ENCODE results near the gene NKAIN4.

The NKAIN4 gene

GRCh38 chr20:63287697-63288580 lies 33.7 kb upstream of the NKAIN4 start:
- TF ChIP-seq, protein P1, sequence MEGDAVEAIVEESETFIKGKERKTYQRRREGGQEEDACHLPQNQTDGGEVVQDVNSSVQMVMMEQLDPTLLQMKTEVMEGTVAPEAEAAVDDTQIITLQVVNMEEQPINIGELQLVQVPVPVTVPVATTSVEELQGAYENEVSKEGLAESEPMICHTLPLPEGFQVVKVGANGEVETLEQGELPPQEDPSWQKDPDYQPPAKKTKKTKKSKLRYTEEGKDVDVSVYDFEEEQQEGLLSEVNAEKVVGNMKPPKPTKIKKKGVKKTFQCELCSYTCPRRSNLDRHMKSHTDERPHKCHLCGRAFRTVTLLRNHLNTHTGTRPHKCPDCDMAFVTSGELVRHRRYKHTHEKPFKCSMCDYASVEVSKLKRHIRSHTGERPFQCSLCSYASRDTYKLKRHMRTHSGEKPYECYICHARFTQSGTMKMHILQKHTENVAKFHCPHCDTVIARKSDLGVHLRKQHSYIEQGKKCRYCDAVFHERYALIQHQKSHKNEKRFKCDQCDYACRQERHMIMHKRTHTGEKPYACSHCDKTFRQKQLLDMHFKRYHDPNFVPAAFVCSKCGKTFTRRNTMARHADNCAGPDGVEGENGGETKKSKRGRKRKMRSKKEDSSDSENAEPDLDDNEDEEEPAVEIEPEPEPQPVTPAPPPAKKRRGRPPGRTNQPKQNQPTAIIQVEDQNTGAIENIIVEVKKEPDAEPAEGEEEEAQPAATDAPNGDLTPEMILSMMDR (IDR thresholded peaks at IDR 0.05), result no peak
- Mint-ChIP-seq H3K9me3 (no peaks in the 10 kb centered on the region), H3K4me3 (no peak overlapping the region), H3K27ac (no peak overlapping the region), H3K27me3 (ENCODE audit: low read depth, poor library complexity) (no peaks in the 10 kb centered on the region), H3K4me1 (no peaks in the 10 kb centered on the region), H3K36me3 (ENCODE audit: low read depth) (peaks cover 7% of the 10 kb centered on the region)
- no peak for DNase-seq

GRCh38 chr20:63286781-63287696 lies 32.8 kb upstream of the NKAIN4 start:
- DNase-seq, result no peak
- Mint-ChIP-seq H3K4me3 (no peak overlapping the region), H3K27ac (no peak overlapping the region), H3K27me3 (ENCODE audit: low read depth, poor library complexity) (no peaks in the 10 kb centered on the region), H3K36me3 (ENCODE audit: low read depth) (peaks cover 7% of the 10 kb centered on the region), H3K4me1 (no peaks in the 10 kb centered on the region), H3K9me3 (no peaks in the 10 kb centered on the region)
- TF ChIP-seq, protein P1 (IDR thresholded peaks at IDR 0.05), result no peak

GRCh38 chr20:63285636-63286615 lies 31.7 kb upstream of the NKAIN4 start:
- DNase-seq, result no peak
- Mint-ChIP-seq H3K36me3 (ENCODE audit: low read depth) (peaks cover 7% of the 10 kb centered on the region), H3K4me3 (no peak overlapping the region), H3K27me3 (ENCODE audit: low read depth, poor library complexity) (no peaks in the 10 kb centered on the region), H3K4me1 (no peaks in the 10 kb centered on the region), H3K9me3 (no peaks in the 10 kb centered on the region), H3K27ac (no peak overlapping the region)
- TF ChIP-seq, protein P1 (IDR thresholded peaks at IDR 0.05), result no peak

DNA sequence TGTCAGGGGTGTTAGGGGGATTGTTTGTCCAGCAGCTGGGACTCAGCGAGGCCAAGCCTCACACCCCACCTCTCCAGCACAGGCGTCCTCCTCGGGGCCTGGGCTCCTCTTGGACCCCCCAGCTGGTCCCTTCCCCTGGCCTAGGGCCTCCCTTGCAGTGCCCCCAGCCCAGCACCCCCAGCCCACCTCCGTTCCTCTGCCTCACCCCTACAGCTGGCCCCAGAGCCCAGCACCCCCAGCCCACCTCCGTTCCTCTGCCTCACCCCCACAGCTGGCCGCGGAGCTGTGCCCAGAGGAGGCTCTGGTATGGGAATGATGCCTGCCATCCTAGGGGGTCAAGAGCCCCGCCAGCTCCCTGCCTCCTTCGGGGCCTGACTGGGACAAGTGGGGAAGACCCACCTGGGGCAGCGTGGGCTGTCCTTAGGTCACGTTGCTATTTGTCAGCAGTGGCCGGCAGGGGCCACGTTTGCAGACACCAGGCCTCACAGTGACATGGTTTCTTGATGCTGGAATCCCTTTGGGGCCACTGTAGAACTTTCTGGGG lies 30.8 kb upstream of the NKAIN4 start:
- H3K27me3 Mint-ChIP-seq (ENCODE audit: low read depth, poor library complexity), result no peaks in the 10 kb centered on the region
- TF ChIP-seq, protein P1 (IDR thresholded peaks at IDR 0.05), result no peak
- H3K9me3 Mint-ChIP-seq, result no peaks in the 10 kb centered on the region
- peaks cover 14% of the 10 kb centered on the region for H3K36me3 Mint-ChIP-seq (ENCODE audit: low read depth)
- no peak overlapping the region for H3K4me3 Mint-ChIP-seq
- DNase-seq, result no peak
- H3K4me1 Mint-ChIP-seq, result no peaks in the 10 kb centered on the region
- H3K27ac Mint-ChIP-seq, result no peak overlapping the region

- no peaks in the 10 kb centered on the region for H3K27me3 Mint-ChIP-seq (ENCODE audit: low read depth, poor library complexity)
- H3K4me1 Mint-ChIP-seq, result no peaks in the 10 kb centered on the region
- TF ChIP-seq, protein P1 (IDR thresholded peaks at IDR 0.05), result no peak
- H3K4me3 Mint-ChIP-seq, result no peak overlapping the region
- no peak for DNase-seq
- H3K27ac Mint-ChIP-seq, result peak overlapping the region; percentile 71
- no peaks in the 10 kb centered on the region for H3K9me3 Mint-ChIP-seq
- H3K36me3 Mint-ChIP-seq (ENCODE audit: low read depth), result peaks cover 16% of the 10 kb centered on the region
Observed at GRCh38 chr20:63284544-63284949, 30.3 kb upstream of the NKAIN4 start.

All from nephron progenitor cell (in vitro differentiated cells).